Uterus (tissue), 2 donors: ENCODE results near the gene TRIM3.

Experiments used
- POLR2A ChIP-seq, 2 donors: fragments of 450-650 bp; IDR thresholded peaks; one replicate each; pipeline ENCODE4 v1.6.1; 2016; ENCODE audit warnings: antibody characterized with exemption in 2 of 2, mild to moderate bottlenecking in 1 of 2, moderate library complexity in 1 of 2
- TF ChIP-seq, protein P1 (sequence below), 4 experiments: fragments of 200-600 bp in 2 of 4; fragments of 450-650 bp in 2 of 4; sonication (generic) in 2 of 4; IDR thresholded peaks; one replicate each; pipeline ENCODE4 v1.5.1; 2016 to 2019; ENCODE audit warnings: antibody characterized with exemption in 4 of 4, mild to moderate bottlenecking in 2 of 4, moderate library complexity in 1 of 4

GRCh38 chr11:6498121-6498520, 24.4 kb upstream of the TRIM3 start:
- TF ChIP-seq, protein P1, sequence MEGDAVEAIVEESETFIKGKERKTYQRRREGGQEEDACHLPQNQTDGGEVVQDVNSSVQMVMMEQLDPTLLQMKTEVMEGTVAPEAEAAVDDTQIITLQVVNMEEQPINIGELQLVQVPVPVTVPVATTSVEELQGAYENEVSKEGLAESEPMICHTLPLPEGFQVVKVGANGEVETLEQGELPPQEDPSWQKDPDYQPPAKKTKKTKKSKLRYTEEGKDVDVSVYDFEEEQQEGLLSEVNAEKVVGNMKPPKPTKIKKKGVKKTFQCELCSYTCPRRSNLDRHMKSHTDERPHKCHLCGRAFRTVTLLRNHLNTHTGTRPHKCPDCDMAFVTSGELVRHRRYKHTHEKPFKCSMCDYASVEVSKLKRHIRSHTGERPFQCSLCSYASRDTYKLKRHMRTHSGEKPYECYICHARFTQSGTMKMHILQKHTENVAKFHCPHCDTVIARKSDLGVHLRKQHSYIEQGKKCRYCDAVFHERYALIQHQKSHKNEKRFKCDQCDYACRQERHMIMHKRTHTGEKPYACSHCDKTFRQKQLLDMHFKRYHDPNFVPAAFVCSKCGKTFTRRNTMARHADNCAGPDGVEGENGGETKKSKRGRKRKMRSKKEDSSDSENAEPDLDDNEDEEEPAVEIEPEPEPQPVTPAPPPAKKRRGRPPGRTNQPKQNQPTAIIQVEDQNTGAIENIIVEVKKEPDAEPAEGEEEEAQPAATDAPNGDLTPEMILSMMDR (IDR thresholded peaks at IDR 0.05), result no peak
- TF ChIP-seq POLR2A (IDR thresholded peaks at IDR 0.05), result no peak
